Measurements from ENCODE around the gene CLEC2A. TPM values are rescaled to one million over a fixed set of nuclear protein-coding genes. Genes with fewer than 3 reads are reported as not detected.
"Not testable (repeated sequence)": the region's sequence is repeated elsewhere in the genome, so short reads cannot be mapped to it uniquely, and the experiment has no call there.

Gene CLEC2A
- total RNA-seq, 2 experiments from 2014 or later: not detected

DNA sequence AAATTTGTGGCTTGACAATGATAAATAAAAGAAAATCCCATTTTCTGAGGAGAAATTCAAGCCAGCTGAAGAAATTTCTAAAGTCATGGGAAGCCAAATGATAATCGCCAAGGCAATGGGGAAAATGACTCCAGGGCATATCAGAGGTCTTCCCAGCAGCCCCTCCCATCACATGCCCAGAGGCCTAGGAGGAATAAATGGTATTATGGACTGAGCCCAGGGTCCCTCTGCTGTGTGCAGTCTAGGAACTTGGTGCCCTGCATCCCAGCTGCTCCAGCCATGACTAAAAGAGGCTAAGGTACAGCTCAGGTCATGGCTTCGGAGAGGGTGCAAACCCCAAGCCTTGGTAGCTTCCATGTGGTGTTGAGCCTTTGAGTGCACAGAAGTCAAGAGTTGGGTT, 43.4 kb upstream of the CLEC2A start:
- no peak for TF ChIP-seq EZH2phosphoT487 (IDR thresholded peaks at IDR 0.05; ENCODE audit: borderline replicate concordance, low read depth, low read length)
- TF ChIP-seq, protein P1, sequence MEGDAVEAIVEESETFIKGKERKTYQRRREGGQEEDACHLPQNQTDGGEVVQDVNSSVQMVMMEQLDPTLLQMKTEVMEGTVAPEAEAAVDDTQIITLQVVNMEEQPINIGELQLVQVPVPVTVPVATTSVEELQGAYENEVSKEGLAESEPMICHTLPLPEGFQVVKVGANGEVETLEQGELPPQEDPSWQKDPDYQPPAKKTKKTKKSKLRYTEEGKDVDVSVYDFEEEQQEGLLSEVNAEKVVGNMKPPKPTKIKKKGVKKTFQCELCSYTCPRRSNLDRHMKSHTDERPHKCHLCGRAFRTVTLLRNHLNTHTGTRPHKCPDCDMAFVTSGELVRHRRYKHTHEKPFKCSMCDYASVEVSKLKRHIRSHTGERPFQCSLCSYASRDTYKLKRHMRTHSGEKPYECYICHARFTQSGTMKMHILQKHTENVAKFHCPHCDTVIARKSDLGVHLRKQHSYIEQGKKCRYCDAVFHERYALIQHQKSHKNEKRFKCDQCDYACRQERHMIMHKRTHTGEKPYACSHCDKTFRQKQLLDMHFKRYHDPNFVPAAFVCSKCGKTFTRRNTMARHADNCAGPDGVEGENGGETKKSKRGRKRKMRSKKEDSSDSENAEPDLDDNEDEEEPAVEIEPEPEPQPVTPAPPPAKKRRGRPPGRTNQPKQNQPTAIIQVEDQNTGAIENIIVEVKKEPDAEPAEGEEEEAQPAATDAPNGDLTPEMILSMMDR (conservative IDR thresholded peaks at IDR 0.05; ENCODE audit: low read length): no peak
- Histone ChIP-seq H3K4me1 (ENCODE audit: insufficient read depth, low read length, poor library complexity, severe bottlenecking) (no peaks in the 10 kb centered on the region), H3K27ac (ENCODE audit: low read depth, low read length, poor library complexity, severe bottlenecking) (no peak overlapping the region), H4K20me1 (ENCODE audit: insufficient read depth, low read length) (no peaks in the 10 kb centered on the region), H3K9me3 (ENCODE audit: low read length) (no peaks in the 10 kb centered on the region), H3K4me2 (ENCODE audit: low read length) (no peak overlapping the region), H3K9me2 (ENCODE audit: insufficient read depth, low read length) (no peaks in the 10 kb centered on the region), H3K36me3 (ENCODE audit: insufficient read depth, low read length) (no peaks in the 10 kb centered on the region), H3K79me2 (ENCODE audit: insufficient read depth, low read depth, low read length) (no peaks in the 10 kb centered on the region), H3K4me3 (ENCODE audit: low read depth, low read length, poor library complexity, severe bottlenecking) (no peak overlapping the region), H2AFZ (ENCODE audit: low read length) (no peak overlapping the region)
- no TSS peak for BruUV-seq (replicated peaks)
- ChIA-PET CTCF (ENCODE audit: unreplicated experiment) (no interaction called here), POLR2A (no interaction called here)
- intact Hi-C loops (cut with micrococcal nuclease; ENCODE audit: unreplicated experiment): no loop called here
- no peak for DNase-seq (ENCODE audit: low spot score)

GRCh38 chr12:9974731-9975130, 42.6 kb upstream of the CLEC2A start:
- H3K9me3 ChIP-seq (ENCODE audit: low read length); H4K20me1 ChIP-seq (ENCODE audit: insufficient read depth, low read length); H3K4me1 ChIP-seq (ENCODE audit: insufficient read depth, low read length, poor library complexity, severe bottlenecking); H3K4me2 ChIP-seq (ENCODE audit: low read length); DNase-seq (ENCODE audit: low spot score); POLR2A ChIA-PET; H2AFZ ChIP-seq (ENCODE audit: low read length); BruUV-seq (replicated peaks); CTCF ChIA-PET (ENCODE audit: unreplicated experiment); intact Hi-C loops (cut with micrococcal nuclease; ENCODE audit: unreplicated experiment); H3K4me3 ChIP-seq (ENCODE audit: low read depth, low read length, poor library complexity, severe bottlenecking); H3K79me2 ChIP-seq (ENCODE audit: insufficient read depth, low read depth, low read length); H3K9me2 ChIP-seq (ENCODE audit: insufficient read depth, low read length); H3K27ac ChIP-seq (ENCODE audit: low read depth, low read length, poor library complexity, severe bottlenecking); H3K36me3 ChIP-seq (ENCODE audit: insufficient read depth, low read length): not testable (repeated sequence)

GRCh38 chr12:9973949-9974348, 41.8 kb upstream of the CLEC2A start:
- H3K79me2 ChIP-seq (ENCODE audit: insufficient read depth, low read depth, low read length): no peaks in the 10 kb centered on the region

More at GRCh38 chr12:9973949-9974348, 41.8 kb upstream of the CLEC2A start:
- Histone ChIP-seq H2AFZ (ENCODE audit: low read length) (no peak overlapping the region), H3K9me2 (ENCODE audit: insufficient read depth, low read length) (no peaks in the 10 kb centered on the region), H3K36me3 (ENCODE audit: insufficient read depth, low read length) (no peaks in the 10 kb centered on the region), H3K4me1 (ENCODE audit: insufficient read depth, low read length, poor library complexity, severe bottlenecking) (no peaks in the 10 kb centered on the region), H3K4me3 (ENCODE audit: low read depth, low read length, poor library complexity, severe bottlenecking) (no peak overlapping the region), H3K27ac (ENCODE audit: low read depth, low read length, poor library complexity, severe bottlenecking) (no peak overlapping the region), H3K4me2 (ENCODE audit: low read length) (no peak overlapping the region), H3K9me3 (ENCODE audit: low read length) (no peaks in the 10 kb centered on the region), H4K20me1 (ENCODE audit: insufficient read depth, low read length) (no peaks in the 10 kb centered on the region)
- POLR2A ChIA-PET: no interaction called here
- DNase-seq (ENCODE audit: low spot score): no peak
- CTCF ChIA-PET (ENCODE audit: unreplicated experiment): no interaction called here
- TF ChIP-seq, protein P1 (conservative IDR thresholded peaks at IDR 0.05; ENCODE audit: low read length): no peak
- no peak for TF ChIP-seq EZH2phosphoT487 (IDR thresholded peaks at IDR 0.05; ENCODE audit: borderline replicate concordance, low read depth, low read length)
- intact Hi-C loops (cut with micrococcal nuclease; ENCODE audit: unreplicated experiment): no loop called here
- BruUV-seq (replicated peaks): no TSS peak

Measured in OCI-LY7 (cell line).